Effector memory CD4-positive, alpha-beta T cell (primary cell): ENCODE results near the gene RPS19.

ENCODE experiments used
- DNase-seq, 3 donors: peaks; one replicate each; pipeline ENCODE4 v3.0.0-alpha.2; 2020
- H3K27ac ChIP-seq: 2 replicates; pipeline ENCODE4 v1.7.0; 2013; ENCODE audit warnings: mild to moderate bottlenecking, low read length, moderate library complexity; ENCODE audit not compliant: insufficient read depth, poor library complexity, severe bottlenecking
- H3K27me3 ChIP-seq: replicated peaks from 2 replicates; pipeline ENCODE4 v1.7.0; 2013; ENCODE audit warnings: mild to moderate bottlenecking, low read length; ENCODE audit not compliant: insufficient read depth, control insufficient read depth, poor library complexity, severe bottlenecking
- H3K36me3 ChIP-seq: 2 replicates; pipeline ENCODE4 v1.7.0; 2013; ENCODE audit warnings: mild to moderate bottlenecking, low read length, moderate library complexity; ENCODE audit not compliant: control insufficient read depth, insufficient read depth
- H3K4me1 ChIP-seq: 2 replicates; pipeline ENCODE4 v1.7.0; 2013; ENCODE audit warnings: low read length, mild to moderate bottlenecking; ENCODE audit not compliant: control insufficient read depth, insufficient read depth, poor library complexity, severe bottlenecking
- H3K4me3 ChIP-seq: 2 replicates; pipeline ENCODE4 v1.7.0; 2013; ENCODE audit warnings: low read length, low read depth, mild to moderate bottlenecking; ENCODE audit not compliant: insufficient read depth, poor library complexity, severe bottlenecking
- H3K9me3 ChIP-seq: 2 replicates; pipeline ENCODE4 v1.7.0; 2013; ENCODE audit warnings: mild to moderate bottlenecking, low read length, moderate library complexity; ENCODE audit not compliant: control insufficient read depth

Gene RPS19

DNA sequence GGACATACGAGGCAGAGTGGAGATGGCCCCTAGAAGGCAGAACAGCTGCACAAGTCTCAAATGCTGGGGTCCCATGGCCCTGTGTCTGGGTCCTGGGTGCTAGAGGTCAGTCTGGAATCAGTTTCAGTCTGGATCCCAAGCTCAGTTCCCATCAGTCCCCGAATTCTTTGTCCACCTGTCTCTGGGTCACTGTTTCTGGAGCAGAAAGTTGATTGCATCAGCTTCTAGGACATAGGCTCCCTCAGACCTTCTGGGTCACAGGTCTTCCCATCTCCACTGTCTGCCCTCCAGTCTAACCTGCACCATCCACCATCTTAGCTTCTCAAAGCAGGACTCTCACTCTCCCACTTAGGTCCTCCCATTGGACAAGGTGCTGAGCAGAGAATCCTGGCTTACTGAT, 20.8 kb upstream of the RPS19 start:
- DNase-seq: no peak

DNA sequence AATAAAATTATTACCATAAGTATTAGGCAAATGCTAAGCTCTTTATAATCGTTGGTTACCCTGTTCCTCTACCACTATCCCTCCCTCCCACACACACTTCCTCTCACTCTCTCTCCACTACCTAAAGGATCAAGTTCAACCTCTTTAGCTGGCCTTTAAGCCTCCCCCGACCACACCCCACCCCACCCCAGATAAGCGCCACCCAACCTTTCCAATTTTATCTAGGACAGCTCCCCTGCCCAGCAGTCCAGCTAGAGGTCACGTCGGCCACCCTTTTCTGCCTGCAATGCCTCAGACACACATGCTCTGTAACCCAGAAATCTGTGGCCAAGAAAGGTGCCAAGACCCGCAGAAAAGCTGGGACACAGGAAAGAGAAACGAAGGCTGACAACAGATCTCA, 16.7 kb upstream of the RPS19 start:
- no peaks in the 10 kb centered on the region for H3K9me3 ChIP-seq
- DNase-seq: no peak
- no peak overlapping the region for H3K4me3 ChIP-seq
- no peaks in the 10 kb centered on the region for H3K4me1 ChIP-seq
- no peaks in the 10 kb centered on the region for H3K27me3 ChIP-seq
- no peak overlapping the region for H3K27ac ChIP-seq
- H3K36me3 ChIP-seq: no peaks in the 10 kb centered on the region

More for the DNA sequence above, 20.8 kb upstream of the RPS19 start:
- Histone ChIP-seq H3K27me3 (peaks cover 8% of the 10 kb centered on the region), H3K27ac (no peak overlapping the region), H3K4me1 (no peaks in the 10 kb centered on the region), H3K9me3 (no peaks in the 10 kb centered on the region), H3K36me3 (no peaks in the 10 kb centered on the region), H3K4me3 (no peak overlapping the region)

DNA sequence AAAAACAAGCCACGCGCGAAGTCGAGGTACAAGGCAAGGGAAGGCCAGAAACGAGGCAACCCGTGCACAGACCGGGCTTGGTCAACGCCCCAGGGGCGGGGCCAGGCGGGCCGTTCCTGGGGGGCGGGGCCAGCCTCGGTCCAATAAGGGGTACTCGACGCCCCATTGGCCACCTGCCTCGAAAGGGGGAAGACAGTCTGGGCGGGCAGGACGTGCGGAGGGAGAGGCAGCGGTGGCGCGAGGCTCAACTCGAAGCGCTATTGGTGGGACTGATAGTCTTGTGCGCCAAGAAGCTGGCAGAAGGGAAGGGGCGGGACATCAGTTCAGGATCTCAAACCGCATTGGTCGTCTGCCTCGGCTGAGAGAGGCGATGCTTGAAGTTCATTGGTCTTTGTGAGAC, 15.5 kb upstream of the RPS19 start, which contains the start of gene LYPD4:
Gene LYPD4, minus strand, starts transcription at position 83 of the 400 bp plus-strand sequence. CDS start 5,398 bp downstream, outside the sequence.
- no peaks in the 10 kb centered on the region for H3K27me3 ChIP-seq
- H3K27ac ChIP-seq: no peak within 1 kb of the TSS

DNA sequence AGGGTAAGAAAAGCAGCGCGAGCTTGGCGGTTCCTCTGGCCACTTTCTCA, 15.2 kb upstream of the RPS19 start, which contains the start of gene DMRTC2:
Gene DMRTC2, plus strand, starts transcription at position 42 of the 50 bp plus-strand sequence. CDS start 2,387 bp downstream, outside the sequence.
- Histone ChIP-seq H3K4me1 (no peaks in the 10 kb centered on the region), H3K27ac (no peak within 1 kb of the TSS), H3K36me3 (no peaks in the 10 kb centered on the region), H3K9me3 (no peaks in the 10 kb centered on the region), H3K27me3 (no peaks in the 10 kb centered on the region), H3K4me3 (no peak within 1 kb of the TSS)
- no peak for DNase-seq

More for the DNA sequence above, 15.5 kb upstream of the RPS19 start, which contains the start of gene LYPD4:
- no peak for DNase-seq
- Histone ChIP-seq H3K4me1 (no peaks in the 10 kb centered on the region), H3K9me3 (no peaks in the 10 kb centered on the region), H3K4me3 (no peak within 1 kb of the TSS), H3K36me3 (no peaks in the 10 kb centered on the region)

DNA sequence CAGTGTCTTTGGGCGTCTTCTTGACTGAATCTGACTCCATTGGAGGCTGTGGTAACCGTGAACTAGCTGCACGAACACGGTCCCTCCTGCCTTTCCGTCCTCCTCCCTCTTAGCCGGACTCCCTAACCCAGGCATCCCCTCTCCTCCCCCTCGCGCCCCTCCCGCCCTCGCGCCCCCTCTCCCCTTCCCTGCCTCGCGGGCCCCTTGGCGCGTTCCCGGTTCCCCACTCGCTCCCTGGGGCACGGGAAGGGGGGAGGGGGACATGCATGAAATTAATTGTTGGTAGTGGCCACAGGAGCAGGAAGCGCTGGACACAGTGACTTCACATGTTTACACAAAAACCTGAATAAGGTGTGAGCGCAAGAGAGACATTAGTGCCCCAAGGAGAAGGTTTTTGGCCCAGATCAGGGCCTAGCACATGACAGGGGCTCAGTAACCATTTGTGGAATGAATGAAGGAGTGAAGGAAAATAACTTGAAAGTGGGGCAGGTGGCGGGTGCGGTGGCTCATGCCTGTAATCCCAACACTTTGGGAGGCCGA, 14.9 kb upstream of the RPS19 start:
- H3K4me1 ChIP-seq: no peaks in the 10 kb centered on the region
- DNase-seq: no peak
- no peaks in the 10 kb centered on the region for H3K36me3 ChIP-seq
- no peak overlapping the region for H3K27ac ChIP-seq
- H3K9me3 ChIP-seq: no peaks in the 10 kb centered on the region
- H3K27me3 ChIP-seq: no peaks in the 10 kb centered on the region
- no peak overlapping the region for H3K4me3 ChIP-seq

DNA sequence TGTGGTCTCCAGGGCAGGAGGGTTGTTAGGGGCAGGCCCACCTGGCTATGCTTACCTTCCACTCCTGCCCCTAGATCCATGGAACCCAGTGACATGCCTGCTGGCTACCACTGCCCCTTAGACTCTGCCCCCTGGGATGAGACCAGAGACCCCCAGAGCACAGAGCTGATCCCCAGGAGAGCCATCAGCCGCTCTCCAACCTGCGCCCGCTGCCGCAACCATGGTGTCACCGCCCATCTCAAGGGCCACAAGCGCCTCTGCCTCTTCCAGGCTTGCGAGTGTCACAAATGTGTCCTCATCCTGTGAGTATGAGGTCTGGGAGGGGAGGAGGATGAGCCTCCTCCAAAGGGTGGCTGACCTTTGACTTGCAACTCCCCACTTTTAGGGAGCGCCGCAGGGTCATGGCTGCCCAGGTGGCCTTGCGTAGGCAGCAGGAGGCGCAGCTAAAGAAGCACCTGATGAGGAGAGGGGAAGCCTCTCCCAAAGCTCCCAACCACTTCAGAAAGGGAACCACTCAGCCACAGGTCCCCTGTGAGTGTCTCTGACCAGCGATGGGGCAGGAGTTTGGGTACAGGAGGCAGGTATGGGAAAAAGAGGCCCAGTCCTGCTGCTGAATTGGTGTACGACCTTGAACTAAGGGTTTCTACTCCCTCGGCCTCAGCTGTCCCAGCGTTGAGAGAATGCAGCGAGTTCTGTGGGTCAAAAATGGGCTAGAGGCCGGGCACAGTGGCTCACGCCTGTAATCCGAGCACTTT, 12.5 kb upstream of the RPS19 start:
- H3K9me3 ChIP-seq: no peaks in the 10 kb centered on the region

DNA sequence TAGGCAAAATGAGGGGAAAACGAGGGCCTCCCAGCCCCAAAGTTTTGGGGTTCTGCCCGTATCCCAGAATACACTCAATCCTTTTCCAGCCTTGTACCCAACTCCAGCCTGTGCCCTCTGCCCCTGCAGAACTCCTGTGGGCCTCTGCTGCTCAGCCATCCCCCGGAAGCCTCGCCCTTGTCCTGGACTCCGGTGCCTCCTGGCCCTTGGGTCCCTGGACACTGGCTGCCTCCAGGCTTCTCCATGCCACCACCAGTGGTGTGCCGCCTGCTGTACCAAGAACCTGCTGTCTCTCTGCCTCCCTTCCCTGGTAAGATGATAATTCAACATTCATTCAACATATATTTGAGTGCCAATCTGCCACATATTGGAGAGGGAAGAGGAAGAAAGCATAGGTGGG, 11.4 kb upstream of the RPS19 start:
- Histone ChIP-seq H3K4me1 (no peaks in the 10 kb centered on the region), H3K27me3 (no peaks in the 10 kb centered on the region)
- DNase-seq: no peak

More for the DNA sequence above, 12.5 kb upstream of the RPS19 start:
- no peak overlapping the region for H3K4me3 ChIP-seq
- DNase-seq: no peak
- no peaks in the 10 kb centered on the region for H3K36me3 ChIP-seq
- H3K4me1 ChIP-seq: no peaks in the 10 kb centered on the region
- no peaks in the 10 kb centered on the region for H3K27me3 ChIP-seq
- no peak overlapping the region for H3K27ac ChIP-seq

DNA sequence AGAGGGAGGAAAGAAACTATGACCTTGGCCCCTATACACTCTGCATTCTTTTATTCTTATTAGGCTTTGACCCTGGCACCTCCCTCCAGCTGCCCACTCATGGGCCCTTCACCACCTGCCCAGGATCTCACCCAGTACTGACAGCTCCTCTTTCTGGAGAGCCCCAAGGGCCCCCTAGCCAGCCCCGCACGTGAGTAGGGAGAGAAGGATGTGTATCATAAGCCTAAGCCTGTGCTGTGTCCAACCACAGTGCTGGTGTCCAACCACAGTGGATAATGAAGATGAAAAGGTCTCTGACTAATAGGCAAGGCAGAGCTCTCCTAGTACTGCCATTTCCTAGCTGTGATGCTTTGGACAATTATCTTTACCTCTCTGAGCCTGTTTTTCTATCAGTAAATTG, 11.0 kb upstream of the RPS19 start:
- Histone ChIP-seq H3K36me3 (no peaks in the 10 kb centered on the region), H3K27ac (no peak overlapping the region), H3K9me3 (no peaks in the 10 kb centered on the region), H3K27me3 (no peaks in the 10 kb centered on the region), H3K4me1 (no peaks in the 10 kb centered on the region), H3K4me3 (no peak overlapping the region)
- no peak for DNase-seq

More for the DNA sequence above, 11.4 kb upstream of the RPS19 start:
- H3K4me3 ChIP-seq: no peak overlapping the region
- no peaks in the 10 kb centered on the region for H3K9me3 ChIP-seq
- no peaks in the 10 kb centered on the region for H3K36me3 ChIP-seq
- no peak overlapping the region for H3K27ac ChIP-seq

DNA sequence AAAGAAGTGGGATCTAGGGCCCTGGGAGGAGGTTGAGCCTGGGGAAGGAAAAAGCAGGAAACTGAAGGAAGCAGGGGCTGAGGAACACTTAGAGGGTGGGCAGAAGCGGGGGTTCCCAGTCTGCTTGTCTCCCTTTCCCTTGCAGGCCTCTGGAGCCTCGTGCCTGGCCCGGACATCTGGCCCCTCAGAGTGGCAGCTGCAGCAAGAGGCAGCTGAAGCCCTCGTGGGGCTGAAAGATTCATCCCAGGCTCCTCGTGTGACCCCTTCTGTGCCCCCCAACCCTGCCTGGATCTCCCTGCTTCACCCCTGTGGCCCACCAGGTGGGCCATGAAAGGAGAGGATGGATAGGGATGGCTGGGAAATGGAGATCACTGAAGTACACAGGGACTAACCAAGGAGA, 9.7 kb upstream of the RPS19 start:
- no peak overlapping the region for H3K4me3 ChIP-seq
- no peak overlapping the region for H3K27ac ChIP-seq
- H3K9me3 ChIP-seq: no peaks in the 10 kb centered on the region
- no peaks in the 10 kb centered on the region for H3K4me1 ChIP-seq
- no peaks in the 10 kb centered on the region for H3K27me3 ChIP-seq
- no peak for DNase-seq
- no peaks in the 10 kb centered on the region for H3K36me3 ChIP-seq

DNA sequence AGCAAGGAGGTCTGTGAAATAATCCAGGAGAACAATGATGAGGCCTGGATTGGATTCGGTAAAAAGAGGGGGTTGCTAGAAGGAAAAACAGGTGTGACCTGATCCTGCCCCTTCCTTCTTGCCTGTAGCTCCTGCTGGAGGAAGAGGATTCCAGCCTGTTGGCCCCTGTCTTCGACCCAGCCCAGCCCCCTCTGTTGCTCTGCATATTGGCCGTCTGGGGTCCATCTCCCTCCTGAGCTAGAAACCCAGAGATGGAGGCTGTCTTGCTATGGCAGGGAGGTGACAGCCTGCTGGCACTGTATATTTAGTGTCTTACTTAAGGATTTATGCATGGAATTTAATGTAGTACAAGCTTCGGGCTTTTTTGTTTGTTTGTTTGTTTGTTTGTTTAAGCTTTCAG, 8.6 kb upstream of the RPS19 start:
- no peaks in the 10 kb centered on the region for H3K4me1 ChIP-seq
- no peaks in the 10 kb centered on the region for H3K27me3 ChIP-seq
- no peaks in the 10 kb centered on the region for H3K9me3 ChIP-seq
- no peak for DNase-seq
- H3K27ac ChIP-seq: no peak overlapping the region
- H3K4me3 ChIP-seq: no peak overlapping the region
- no peaks in the 10 kb centered on the region for H3K36me3 ChIP-seq
